Activated naive CD8-positive, alpha-beta T cell treated with anti-CD3 and anti-CD28 coated beads, Interleukin-2, amount 10 ng/mL, durations not matched to agents 7 days and 5 days (primary cell): ENCODE data around the gene MACROD2. TPM values are rescaled to one million over a fixed set of nuclear protein-coding genes. Genes with fewer than 3 reads are reported as not detected.
"Not testable (repeated sequence)": the region's sequence is repeated elsewhere in the genome, so short reads cannot be mapped to it uniquely, and the experiment has no call there.

Source experiments
- ATAC-seq: fragments of 150-1000 bp; cut with Tn5 transposase; one replicate; pipeline ENCODE4 v1.10.0; 2021; ENCODE audit warnings: low read depth, moderate library complexity
- POLR2A ChIA-PET: fragments of 350-600 bp; sonication (Branson Sonifier 250); formaldehyde crosslinking; loops from one replicate; lab custom pipeline; 2021; ENCODE audit warnings: antibody characterized with exemption; lab: Charles Lee
- DNase-seq: peaks from one replicate; pipeline ENCODE4 v3.0.0; 2021
- H3K27ac Mint-ChIP-seq: one replicate; pipeline ENCODE4 v1.8.0; 2022; ENCODE audit warnings: mild to moderate bottlenecking, mixed read lengths
- H3K27me3 Mint-ChIP-seq: one replicate; pipeline ENCODE4 v1.8.0; 2022; ENCODE audit warnings: mild to moderate bottlenecking, moderate library complexity, mixed read lengths
- H3K36me3 Mint-ChIP-seq: one replicate; pipeline ENCODE4 v1.8.0; 2021; ENCODE audit warnings: mild to moderate bottlenecking, mixed read lengths
- H3K4me1 Mint-ChIP-seq: one replicate; pipeline ENCODE4 v1.8.0; 2021; ENCODE audit warnings: mixed read lengths
- H3K4me3 Mint-ChIP-seq: one replicate; pipeline ENCODE4 v1.8.0; 2022; ENCODE audit warnings: mild to moderate bottlenecking, moderate library complexity, mixed read lengths
- H3K9me3 Mint-ChIP-seq: one replicate; pipeline ENCODE4 v1.8.0; 2021; ENCODE audit warnings: mixed read lengths
- total RNA-seq, 2 experiments: library from RNA; stranded (reverse); gene quantifications; one replicate each; pipeline ENCODE4 v1.2.3, GENCODE V29; 2021

Gene MACROD2
- total RNA-seq, 2 experiments from 2014 or later, result not detected

- ATAC-seq, result no peak
- H3K27ac Mint-ChIP-seq, result no peak overlapping the region
- peaks cover 2% of the 10 kb centered on the region for H3K9me3 Mint-ChIP-seq
Observed at GRCh38 chr20:15138548-15139126, 1143.3 kb downstream of the MACROD2 start.

GRCh38 chr20:15139522-15139921, 1144.2 kb downstream of the MACROD2 start:
- ATAC-seq, result no peak
- peaks cover 2% of the 10 kb centered on the region for H3K9me3 Mint-ChIP-seq
- no peak for DNase-seq
- H3K4me1 Mint-ChIP-seq, result no peaks in the 10 kb centered on the region
- H3K27me3 Mint-ChIP-seq, result no peaks in the 10 kb centered on the region
- H3K36me3 Mint-ChIP-seq, result no peaks in the 10 kb centered on the region
- no peak overlapping the region for H3K27ac Mint-ChIP-seq
- POLR2A ChIA-PET, result no interaction called here
- H3K4me3 Mint-ChIP-seq, result no peak overlapping the region

More at GRCh38 chr20:15138548-15139126, 1143.3 kb downstream of the MACROD2 start:
- POLR2A ChIA-PET, result no interaction called here
- H3K4me1 Mint-ChIP-seq, result no peaks in the 10 kb centered on the region
- H3K4me3 Mint-ChIP-seq, result no peak overlapping the region
- DNase-seq, result no peak
- H3K27me3 Mint-ChIP-seq, result no peaks in the 10 kb centered on the region
- H3K36me3 Mint-ChIP-seq, result no peaks in the 10 kb centered on the region

- no peaks in the 10 kb centered on the region for H3K4me1 Mint-ChIP-seq
- ATAC-seq, result no peak
- H3K27ac Mint-ChIP-seq, result no peak overlapping the region
- H3K9me3 Mint-ChIP-seq, result peaks cover 2% of the 10 kb centered on the region
- H3K36me3 Mint-ChIP-seq, result no peaks in the 10 kb centered on the region
- no peaks in the 10 kb centered on the region for H3K27me3 Mint-ChIP-seq
- no peak overlapping the region for H3K4me3 Mint-ChIP-seq
- no peak for DNase-seq
- POLR2A ChIA-PET, result no interaction called here
Observed at GRCh38 chr20:15140286-15140685, 1145.0 kb downstream of the MACROD2 start.

- ATAC-seq, H3K9me3 Mint-ChIP-seq, H3K4me3 Mint-ChIP-seq, POLR2A ChIA-PET, H3K4me1 Mint-ChIP-seq, DNase-seq, H3K27ac Mint-ChIP-seq, H3K36me3 Mint-ChIP-seq, H3K27me3 Mint-ChIP-seq: not testable (repeated sequence)
Observed at GRCh38 chr20:15140940-15141339, 1145.6 kb downstream of the MACROD2 start.

- POLR2A ChIA-PET, result no interaction called here
- DNase-seq (no peak), ATAC-seq (no peak)
- Mint-ChIP-seq H3K4me3 (no peak overlapping the region), H3K27ac (no peak overlapping the region), H3K36me3 (no peaks in the 10 kb centered on the region), H3K4me1 (no peaks in the 10 kb centered on the region), H3K9me3 (peaks cover 6% of the 10 kb centered on the region), H3K27me3 (no peaks in the 10 kb centered on the region)
Observed at GRCh38 chr20:15141861-15142260, 1146.5 kb downstream of the MACROD2 start.

GRCh38 chr20:15143478-15143877, 1148.2 kb downstream of the MACROD2 start:
- DNase-seq (no peak), ATAC-seq (no peak)
- Mint-ChIP-seq H3K9me3 (peaks cover 6% of the 10 kb centered on the region), H3K27me3 (no peaks in the 10 kb centered on the region), H3K4me3 (no peak overlapping the region), H3K4me1 (no peaks in the 10 kb centered on the region), H3K27ac (no peak overlapping the region), H3K36me3 (no peaks in the 10 kb centered on the region)
- POLR2A ChIA-PET, result no interaction called here

GRCh38 chr20:15144916-15145315, 1149.6 kb downstream of the MACROD2 start:
- Mint-ChIP-seq H3K27ac (no peak overlapping the region), H3K4me3 (no peak overlapping the region), H3K27me3 (no peaks in the 10 kb centered on the region), H3K9me3 (peaks cover 6% of the 10 kb centered on the region), H3K36me3 (no peaks in the 10 kb centered on the region), H3K4me1 (no peaks in the 10 kb centered on the region)
- POLR2A ChIA-PET, result no interaction called here
- ATAC-seq, result no peak
- no peak for DNase-seq

GRCh38 chr20:15146948-15147347, 1151.6 kb downstream of the MACROD2 start:
- H3K36me3 Mint-ChIP-seq, result no peaks in the 10 kb centered on the region

GRCh38 chr20:15154070-15154469, 1158.8 kb downstream of the MACROD2 start:
- ATAC-seq, result no peak
- no peak overlapping the region for H3K4me3 Mint-ChIP-seq

More at GRCh38 chr20:15146948-15147347, 1151.6 kb downstream of the MACROD2 start:
- Mint-ChIP-seq H3K4me1 (no peaks in the 10 kb centered on the region), H3K27ac (no peak overlapping the region), H3K27me3 (no peaks in the 10 kb centered on the region), H3K9me3 (peaks cover 7% of the 10 kb centered on the region), H3K4me3 (no peak overlapping the region)
- no peak for ATAC-seq
- DNase-seq, result no peak
- POLR2A ChIA-PET, result no interaction called here

GRCh38 chr20:15155848-15156401, 1160.6 kb downstream of the MACROD2 start:
- Mint-ChIP-seq H3K27me3 (peaks cover 3% of the 10 kb centered on the region), H3K36me3 (no peaks in the 10 kb centered on the region), H3K4me3 (no peak overlapping the region), H3K27ac (no peak overlapping the region), H3K9me3 (peaks cover 14% of the 10 kb centered on the region), H3K4me1 (no peaks in the 10 kb centered on the region)
- POLR2A ChIA-PET, result no interaction called here
- no peak for DNase-seq
- no peak for ATAC-seq

More at GRCh38 chr20:15154070-15154469, 1158.8 kb downstream of the MACROD2 start:
- Mint-ChIP-seq H3K27me3 (no peaks in the 10 kb centered on the region), H3K4me1 (no peaks in the 10 kb centered on the region), H3K9me3 (peaks cover 13% of the 10 kb centered on the region), H3K36me3 (no peaks in the 10 kb centered on the region), H3K27ac (no peak overlapping the region)
- POLR2A ChIA-PET, result no interaction called here
- DNase-seq, result no peak

- Mint-ChIP-seq H3K27ac (no peak overlapping the region), H3K36me3 (no peaks in the 10 kb centered on the region), H3K4me1 (peaks cover 7% of the 10 kb centered on the region), H3K4me3 (no peak overlapping the region), H3K9me3 (peaks cover 4% of the 10 kb centered on the region), H3K27me3 (peaks cover 3% of the 10 kb centered on the region)
- POLR2A ChIA-PET, result no interaction called here
- DNase-seq (no peak), ATAC-seq (no peak)
Observed at GRCh38 chr20:15158533-15158932, 1163.2 kb downstream of the MACROD2 start.

- Mint-ChIP-seq H3K27me3 (peaks cover 3% of the 10 kb centered on the region), H3K9me3 (peaks cover 4% of the 10 kb centered on the region), H3K4me1 (peaks cover 7% of the 10 kb centered on the region), H3K36me3 (no peaks in the 10 kb centered on the region), H3K27ac (peak overlapping the region; percentile 1), H3K4me3 (peak overlapping the region; percentile 29)
- POLR2A ChIA-PET, result no interaction called here
- no peak for ATAC-seq
- no peak for DNase-seq
Observed at GRCh38 chr20:15162079-15162647, 1166.8 kb downstream of the MACROD2 start.

GRCh38 chr20:15163632-15164031, 1168.3 kb downstream of the MACROD2 start:
- Mint-ChIP-seq H3K4me1 (peaks cover 7% of the 10 kb centered on the region), H3K27me3 (peaks cover 3% of the 10 kb centered on the region), H3K27ac (no peak overlapping the region), H3K9me3 (peaks cover 3% of the 10 kb centered on the region), H3K36me3 (no peaks in the 10 kb centered on the region), H3K4me3 (no peak overlapping the region)
- DNase-seq, result no peak
- POLR2A ChIA-PET, result no interaction called here
- no peak for ATAC-seq

GRCh38 chr20:15164726-15165125, 1169.4 kb downstream of the MACROD2 start:
- DNase-seq (no peak), ATAC-seq (no peak)
- Mint-ChIP-seq H3K27me3 (no peaks in the 10 kb centered on the region), H3K27ac (no peak overlapping the region), H3K9me3 (peaks cover 2% of the 10 kb centered on the region), H3K4me3 (no peak overlapping the region), H3K4me1 (peaks cover 7% of the 10 kb centered on the region), H3K36me3 (no peaks in the 10 kb centered on the region)
- POLR2A ChIA-PET, result no interaction called here
